Skeletal muscle satellite cell (primary cell): Measurements from ENCODE around the gene OBSL1. TPM values are rescaled to one million over a fixed set of nuclear protein-coding genes. Genes with fewer than 3 reads are reported as not detected.

Experiments used
- H3K27me3 ChIP-seq: 2 replicates; pipeline ENCODE4 v1.7.0; 2013; ENCODE audit warnings: low read length; ENCODE audit not compliant: control insufficient read depth, insufficient read depth
- H3K36me3 ChIP-seq: 2 replicates; pipeline ENCODE4 v1.7.0; 2013; ENCODE audit warnings: mild to moderate bottlenecking, control low read depth, low read length; ENCODE audit not compliant: insufficient read depth
- H3K4me1 ChIP-seq: 2 replicates; pipeline ENCODE4 v1.7.0; 2013; ENCODE audit warnings: low read length; ENCODE audit not compliant: control insufficient read depth, insufficient read depth
- H3K4me2 ChIP-seq: 2 replicates; pipeline ENCODE4 v1.7.0; 2013; ENCODE audit warnings: mild to moderate bottlenecking, low read length
- H3K4me3 ChIP-seq: 2 replicates; pipeline ENCODE4 v1.7.0; 2013; ENCODE audit warnings: low read length
- H3K9ac ChIP-seq: 2 replicates; pipeline ENCODE4 v1.7.0; 2013; ENCODE audit warnings: mild to moderate bottlenecking, low read depth, low read length, moderate library complexity
- H3K9me3 ChIP-seq: replicated peaks from 2 replicates; pipeline ENCODE4 v1.7.0; 2013; ENCODE audit warnings: mild to moderate bottlenecking, control low read depth, low read length
- total RNA-seq: library from RNA; depleted of rRNA; stranded (reverse); fragments of >200 nt; gene quantifications from 2 replicates; pipeline ENCODE4 v1.2.3, GENCODE V29; 2012; rRNA removed

OBSL1 gene
- 24.6 and 34.5 TPM in 2 replicates for total RNA-seq

GRCh38 chr2:219571311-219572236 is at the start of gene OBSL1:
TSS of gene OBSL1 (minus strand) at chr2:219571539. CDS start at chr2:219571232, 307 bp downstream.
- H3K27me3 ChIP-seq = peaks cover 20% of the 10 kb centered on the region
- H3K4me2 ChIP-seq = peak within 1 kb of the TSS; percentile 95
- H3K4me1 ChIP-seq = peaks cover 15% of the 10 kb centered on the region
- no peaks in the 10 kb centered on the region for H3K9me3 ChIP-seq
- peak within 1 kb of the TSS; percentile 91 for H3K4me3 ChIP-seq
- peaks cover 20% of the 10 kb centered on the region for H3K36me3 ChIP-seq
- peak within 1 kb of the TSS; percentile 91 for H3K9ac ChIP-seq

DNA sequence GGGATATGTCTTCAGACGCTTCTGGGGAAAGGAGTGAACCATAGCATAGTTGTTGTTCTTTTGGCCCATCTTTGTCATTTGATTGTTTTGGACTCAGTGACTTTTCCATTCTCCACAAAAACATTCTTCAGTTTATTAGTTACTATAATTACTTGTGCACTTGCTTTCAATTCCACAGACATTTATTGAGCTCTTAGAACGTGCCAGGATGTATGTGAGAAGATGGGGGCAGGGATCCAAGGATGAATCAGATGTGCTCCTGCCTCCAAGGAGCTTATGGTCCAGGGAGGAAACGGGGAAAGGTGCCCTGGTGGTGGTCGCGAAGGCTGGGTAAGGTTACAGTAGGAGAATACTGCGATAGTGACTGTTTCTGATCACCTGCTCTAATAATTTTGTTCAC is 49.2 kb upstream of the OBSL1 start:
- no peak overlapping the region for H3K4me3 ChIP-seq
- peaks cover 5% of the 10 kb centered on the region for H3K36me3 ChIP-seq
- H3K4me1 ChIP-seq = no peaks in the 10 kb centered on the region
- no peaks in the 10 kb centered on the region for H3K9me3 ChIP-seq
- H3K9ac ChIP-seq = no peak overlapping the region
- H3K27me3 ChIP-seq = peaks cover 30% of the 10 kb centered on the region
- no peak overlapping the region for H3K4me2 ChIP-seq

- Histone ChIP-seq H3K36me3 (peaks cover 12% of the 10 kb centered on the region), H3K9ac (no peak overlapping the region)
These were observed 47.9 kb upstream of the OBSL1 start for GRCh38 chr2:219619235-219619634.

GRCh38 chr2:219618733-219619122 is 47.4 kb upstream of the OBSL1 start:
- H3K4me1 ChIP-seq = no peaks in the 10 kb centered on the region
- H3K36me3 ChIP-seq = peaks cover 16% of the 10 kb centered on the region
- no peak overlapping the region for H3K9ac ChIP-seq
- H3K9me3 ChIP-seq = no peaks in the 10 kb centered on the region
- peaks cover 15% of the 10 kb centered on the region for H3K27me3 ChIP-seq
- H3K4me2 ChIP-seq = no peak overlapping the region
- no peak overlapping the region for H3K4me3 ChIP-seq

More at GRCh38 chr2:219619235-219619634, 47.9 kb upstream of the OBSL1 start:
- Histone ChIP-seq H3K4me2 (no peak overlapping the region), H3K4me1 (no peaks in the 10 kb centered on the region), H3K27me3 (peaks cover 20% of the 10 kb centered on the region), H3K9me3 (no peaks in the 10 kb centered on the region), H3K4me3 (no peak overlapping the region)

DNA sequence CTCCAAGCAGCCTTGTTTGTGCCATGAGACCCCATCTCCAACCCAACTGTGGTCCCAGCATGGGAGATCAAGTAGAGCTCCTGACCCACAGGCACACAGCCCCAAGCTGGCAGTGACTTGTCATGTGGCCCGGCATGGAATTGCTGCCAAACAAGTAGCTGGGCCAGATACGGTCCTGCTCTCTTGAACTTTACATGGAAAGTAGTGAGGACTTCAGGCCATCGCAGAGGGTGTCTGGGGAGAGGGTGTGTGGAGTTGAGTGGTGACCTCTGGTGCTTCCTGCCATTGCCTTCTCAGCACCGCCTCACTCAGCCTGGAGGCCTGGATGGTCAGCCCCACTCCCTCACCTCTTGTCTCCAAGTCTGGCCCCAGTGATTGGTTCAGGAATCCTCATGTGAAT is 45.2 kb upstream of the OBSL1 start:
- no peaks in the 10 kb centered on the region for H3K9me3 ChIP-seq
- H3K4me3 ChIP-seq = no peak overlapping the region
- no peaks in the 10 kb centered on the region for H3K27me3 ChIP-seq
- no peak overlapping the region for H3K4me2 ChIP-seq
- H3K9ac ChIP-seq = no peak overlapping the region
- no peaks in the 10 kb centered on the region for H3K4me1 ChIP-seq
- peaks cover 22% of the 10 kb centered on the region for H3K36me3 ChIP-seq

DNA sequence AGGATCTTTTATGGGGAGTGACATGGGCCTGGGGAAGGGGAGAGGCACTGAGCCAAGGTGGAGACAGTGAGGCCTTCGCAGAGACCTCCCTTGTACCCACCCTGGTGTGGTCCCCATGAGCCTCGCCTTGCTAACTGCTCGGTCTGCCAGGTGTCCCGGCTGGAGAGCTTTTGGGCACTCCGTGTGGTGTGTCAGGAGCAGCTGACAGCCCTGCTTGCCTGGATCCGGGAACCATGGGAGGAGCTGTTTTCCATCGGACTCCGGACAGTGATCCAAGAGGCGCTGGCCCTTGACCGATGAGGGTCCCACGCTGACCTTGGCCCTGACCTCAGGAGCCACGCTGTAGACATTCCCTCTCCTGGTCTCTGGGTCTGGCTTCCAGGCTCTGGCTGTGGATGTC is 44.6 kb upstream of the OBSL1 start:
- H3K9ac ChIP-seq = no peak overlapping the region
- H3K9me3 ChIP-seq = no peaks in the 10 kb centered on the region
- no peaks in the 10 kb centered on the region for H3K4me1 ChIP-seq
- no peak overlapping the region for H3K4me2 ChIP-seq
- H3K27me3 ChIP-seq = no peaks in the 10 kb centered on the region
- H3K36me3 ChIP-seq = peaks cover 23% of the 10 kb centered on the region
- H3K4me3 ChIP-seq = no peak overlapping the region

- Histone ChIP-seq H3K9me3 (no peaks in the 10 kb centered on the region), H3K4me3 (no peak overlapping the region), H3K36me3 (peaks cover 28% of the 10 kb centered on the region), H3K9ac (no peak overlapping the region), H3K4me1 (no peaks in the 10 kb centered on the region), H3K4me2 (no peak overlapping the region), H3K27me3 (no peaks in the 10 kb centered on the region)
These were observed 43.7 kb upstream of the OBSL1 start for GRCh38 chr2:219615036-219615435.

DNA sequence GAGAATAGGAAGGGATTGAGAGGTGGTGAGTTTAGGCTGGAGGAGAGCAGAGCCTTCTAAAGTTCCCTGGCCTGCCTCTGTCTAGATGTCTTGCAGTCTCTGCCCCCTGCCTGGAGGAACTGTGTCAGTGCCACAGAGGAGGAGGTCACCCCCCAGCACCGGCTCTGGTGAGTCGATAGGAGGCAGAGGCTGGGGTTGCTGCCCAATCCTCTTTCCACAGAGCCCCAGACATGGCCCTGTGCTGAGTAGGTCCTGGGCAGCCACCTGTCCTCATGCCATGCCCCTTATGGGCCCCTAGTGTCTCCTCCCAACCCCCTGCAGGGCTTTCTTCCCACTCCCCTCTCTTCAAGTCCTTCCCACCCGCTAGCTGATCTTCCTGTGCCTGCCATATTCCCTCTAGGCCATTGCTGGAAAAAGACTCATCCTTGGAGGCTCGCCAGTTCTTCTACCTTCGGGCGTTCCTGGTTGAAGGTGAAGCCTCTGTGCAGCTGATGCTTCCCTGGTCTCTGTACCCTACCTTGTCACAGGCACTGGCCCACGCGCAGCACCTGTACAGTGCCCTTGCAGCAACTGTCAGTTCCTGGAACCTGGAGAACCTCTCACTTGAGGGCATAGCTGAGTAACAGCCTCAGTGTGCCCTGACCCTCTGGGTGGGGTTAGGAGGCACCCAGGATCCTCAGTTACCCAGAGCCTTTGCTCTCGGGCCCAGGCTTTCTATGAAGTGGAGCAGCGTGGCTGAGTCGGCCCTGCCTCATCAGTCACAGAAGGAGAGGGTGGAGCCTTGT is 42.9 kb upstream of the OBSL1 start:
- Histone ChIP-seq H3K4me3 (no peak overlapping the region), H3K9me3 (no peaks in the 10 kb centered on the region), H3K36me3 (peaks cover 29% of the 10 kb centered on the region), H3K4me1 (no peaks in the 10 kb centered on the region), H3K27me3 (no peaks in the 10 kb centered on the region), H3K9ac (no peak overlapping the region), H3K4me2 (no peak overlapping the region)

DNA sequence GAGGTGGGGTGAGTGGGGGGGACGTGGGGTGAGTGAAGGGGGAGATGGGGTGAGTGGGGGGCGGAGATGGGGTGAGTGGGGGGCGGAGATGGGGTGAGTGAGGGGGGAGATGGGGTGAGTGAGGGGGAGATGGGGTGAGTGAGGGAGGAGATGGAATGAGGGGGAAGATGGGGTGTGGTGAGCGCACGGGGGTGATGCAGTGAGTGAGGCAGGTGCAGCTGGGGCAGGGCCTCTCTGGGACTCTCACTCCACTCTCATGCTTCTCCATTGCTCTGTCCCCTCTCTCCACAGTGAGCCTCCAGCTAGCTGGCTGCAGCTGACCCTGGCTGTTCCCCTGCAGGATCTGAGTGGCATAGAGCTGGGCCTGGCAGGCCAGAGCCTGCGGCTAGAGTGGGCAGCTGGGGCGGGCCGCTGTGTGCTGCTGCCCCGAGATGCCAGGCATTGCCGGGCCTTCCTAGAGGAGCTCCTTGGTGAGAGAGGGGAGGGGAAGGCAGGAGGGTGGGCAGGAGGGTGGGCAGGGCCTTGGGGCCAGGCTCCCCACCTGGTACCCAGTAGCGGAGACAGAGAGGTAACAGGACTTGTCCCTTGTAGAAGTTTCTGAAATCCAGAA is 42.2 kb upstream of the OBSL1 start:
- Histone ChIP-seq H3K4me1 (no peaks in the 10 kb centered on the region), H3K4me3 (no peak overlapping the region), H3K9me3 (no peaks in the 10 kb centered on the region), H3K4me2 (no peak overlapping the region), H3K9ac (no peak overlapping the region), H3K27me3 (no peaks in the 10 kb centered on the region), H3K36me3 (peaks cover 34% of the 10 kb centered on the region)

DNA sequence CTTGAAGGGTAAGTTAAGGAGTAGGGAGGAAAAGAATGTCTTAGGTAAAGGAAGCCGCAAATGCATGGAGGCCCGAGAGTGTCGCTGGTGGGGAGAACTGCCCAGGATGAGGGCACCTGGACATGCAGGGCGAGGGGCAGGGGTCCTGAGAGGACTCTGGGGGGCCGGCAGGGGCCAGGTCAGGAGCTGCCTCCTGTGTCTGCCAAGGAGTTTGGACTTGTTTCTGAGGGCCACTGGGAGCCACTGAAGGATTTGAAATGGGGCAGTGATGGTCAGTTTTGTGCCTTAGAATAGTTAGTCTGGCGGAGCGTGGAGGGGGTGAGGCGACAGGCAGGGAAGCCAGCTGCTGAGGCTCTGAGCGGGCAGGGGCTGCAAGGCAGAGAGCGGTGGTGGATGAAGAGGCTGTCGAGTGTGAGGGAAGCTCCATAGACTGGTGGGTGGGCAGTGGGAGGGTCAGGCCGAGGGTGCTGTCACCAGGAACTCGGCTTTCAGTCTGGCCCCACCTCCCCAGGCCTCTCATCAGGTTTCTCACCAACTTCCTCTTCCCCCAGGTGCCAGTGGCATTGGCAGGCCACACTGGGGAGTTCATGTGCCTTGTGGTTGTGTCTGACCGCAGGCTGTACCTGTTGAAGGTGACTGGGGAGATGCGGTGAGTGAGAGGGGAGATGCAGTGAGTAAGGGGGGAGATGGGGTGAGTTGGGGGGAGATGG is 41.4 kb upstream of the OBSL1 start:
- Histone ChIP-seq H3K36me3 (peaks cover 34% of the 10 kb centered on the region), H3K9ac (no peak overlapping the region), H3K9me3 (no peaks in the 10 kb centered on the region)

More for the DNA sequence above, 41.4 kb upstream of the OBSL1 start:
- H3K4me2 ChIP-seq = no peak overlapping the region
- H3K27me3 ChIP-seq = no peaks in the 10 kb centered on the region
- no peak overlapping the region for H3K4me3 ChIP-seq
- no peaks in the 10 kb centered on the region for H3K4me1 ChIP-seq
